Measurements from ENCODE around the gene MTTP.

The MTTP gene

GRCh38 chr4:99622341-99622740 lies 47.7 kb downstream of the MTTP start:
- no peak for DNase-seq (ENCODE audit: extremely low spot score)
- CTCF ChIA-PET, result no interaction called here

GRCh38 chr4:99624141-99624719 lies 49.6 kb downstream of the MTTP start:
- DNase-seq (ENCODE audit: extremely low spot score), result no peak
- ChIA-PET CTCF (no interaction called here), POLR2A (no interaction called here)
- TF ChIP-seq FOXM1 (IDR thresholded peaks at IDR 0.05; ENCODE audit: borderline replicate concordance) (no peak), TARDBP (IDR thresholded peaks at IDR 0.05) (no peak), FOXA1 (IDR thresholded peaks at IDR 0.05) (no peak), ZNF384 (IDR thresholded peaks at IDR 0.05) (no peak), L3MBTL2 (conservative IDR thresholded peaks at IDR 0.05) (no peak), LEF1 (IDR thresholded peaks at IDR 0.05; ENCODE audit: borderline replicate concordance) (no peak), ELF4 (IDR thresholded peaks at IDR 0.05) (no peak), HDGF (IDR thresholded peaks at IDR 0.05; ENCODE audit: borderline replicate concordance) (no peak), FOXK2 (IDR thresholded peaks at IDR 0.05) (no peak)

More at GRCh38 chr4:99622341-99622740, 47.7 kb downstream of the MTTP start:
- POLR2A ChIA-PET, result no interaction called here
- no peak for TF ChIP-seq ARNT (IDR thresholded peaks at IDR 0.05)
- TF ChIP-seq ZNF384 (IDR thresholded peaks at IDR 0.05), result no peak
- TF ChIP-seq HDGF (IDR thresholded peaks at IDR 0.05; ENCODE audit: borderline replicate concordance), result no peak
- TF ChIP-seq PKNOX1 (IDR thresholded peaks at IDR 0.05), result no peak
- no peak for TF ChIP-seq ELF4 (IDR thresholded peaks at IDR 0.05)
- no peak for TF ChIP-seq SP1 (IDR thresholded peaks at IDR 0.05)
- TF ChIP-seq BHLHE40 (IDR thresholded peaks at IDR 0.05; ENCODE audit: borderline replicate concordance), result no peak
- no peak for TF ChIP-seq CTBP1 (IDR thresholded peaks at IDR 0.05; ENCODE audit: borderline replicate concordance)
- TF ChIP-seq SUZ12 (IDR thresholded peaks at IDR 0.05), result no peak
- no peak for TF ChIP-seq FOXA1 (IDR thresholded peaks at IDR 0.05)
- no peak for TF ChIP-seq NFRKB (IDR thresholded peaks at IDR 0.05)
- no peak for TF ChIP-seq FOXK2 (IDR thresholded peaks at IDR 0.05)
- no peak for TF ChIP-seq FOXM1 (IDR thresholded peaks at IDR 0.05; ENCODE audit: borderline replicate concordance)

GRCh38 chr4:99625369-99625768 lies 50.7 kb downstream of the MTTP start:
- POLR2A ChIA-PET, result no interaction called here
- CTCF ChIA-PET, result no interaction called here
- no peak for TF ChIP-seq FOXA1 (IDR thresholded peaks at IDR 0.05)
- TF ChIP-seq L3MBTL2 (conservative IDR thresholded peaks at IDR 0.05), result no peak
- no peak for TF ChIP-seq ARNT (IDR thresholded peaks at IDR 0.05)
- TF ChIP-seq PKNOX1 (IDR thresholded peaks at IDR 0.05), result no peak
- no peak for TF ChIP-seq HDGF (IDR thresholded peaks at IDR 0.05; ENCODE audit: borderline replicate concordance)
- TF ChIP-seq TARDBP (IDR thresholded peaks at IDR 0.05), result no peak
- no peak for TF ChIP-seq FOXK2 (IDR thresholded peaks at IDR 0.05)
- no peak for TF ChIP-seq LEF1 (IDR thresholded peaks at IDR 0.05; ENCODE audit: borderline replicate concordance)
- TF ChIP-seq BHLHE40 (IDR thresholded peaks at IDR 0.05; ENCODE audit: borderline replicate concordance), result no peak
- no peak for TF ChIP-seq SP1 (IDR thresholded peaks at IDR 0.05)
- no peak for TF ChIP-seq FOXM1 (IDR thresholded peaks at IDR 0.05; ENCODE audit: borderline replicate concordance)
- no peak for TF ChIP-seq ZNF384 (IDR thresholded peaks at IDR 0.05)
- no peak for TF ChIP-seq ELF4 (IDR thresholded peaks at IDR 0.05)
- no peak for TF ChIP-seq CTBP1 (IDR thresholded peaks at IDR 0.05; ENCODE audit: borderline replicate concordance)
- no peak for DNase-seq (ENCODE audit: extremely low spot score)

GRCh38 chr4:99628040-99628439 lies 53.4 kb downstream of the MTTP start:
- CTCF ChIA-PET, result interaction anchor here (0.7 kb wide), 1 partner anchor 16 kb away, joined by 3 read pairs; no protein-coding TSS in a partner anchor
- no peak for DNase-seq (ENCODE audit: extremely low spot score)
- TF ChIP-seq ZNF384 (IDR thresholded peaks at IDR 0.05) (no peak), HDGF (IDR thresholded peaks at IDR 0.05; ENCODE audit: borderline replicate concordance) (no peak), BHLHE40 (IDR thresholded peaks at IDR 0.05; ENCODE audit: borderline replicate concordance) (no peak), NFRKB (IDR thresholded peaks at IDR 0.05) (no peak), SUZ12 (IDR thresholded peaks at IDR 0.05) (no peak), ELF4 (IDR thresholded peaks at IDR 0.05) (no peak), TARDBP (IDR thresholded peaks at IDR 0.05) (no peak), FOXM1 (IDR thresholded peaks at IDR 0.05; ENCODE audit: borderline replicate concordance) (no peak), LEF1 (IDR thresholded peaks at IDR 0.05; ENCODE audit: borderline replicate concordance) (no peak), PKNOX1 (IDR thresholded peaks at IDR 0.05) (no peak), CTBP1 (IDR thresholded peaks at IDR 0.05; ENCODE audit: borderline replicate concordance) (no peak), FOXK2 (IDR thresholded peaks at IDR 0.05) (no peak), L3MBTL2 (conservative IDR thresholded peaks at IDR 0.05) (no peak), FOXA1 (IDR thresholded peaks at IDR 0.05) (no peak), ARNT (IDR thresholded peaks at IDR 0.05) (no peak), SP1 (IDR thresholded peaks at IDR 0.05) (no peak)

GRCh38 chr4:99629962-99630554 lies 55.4 kb downstream of the MTTP start:
- TF ChIP-seq SUZ12 (IDR thresholded peaks at IDR 0.05) (no peak), SP1 (IDR thresholded peaks at IDR 0.05) (no peak), CTBP1 (IDR thresholded peaks at IDR 0.05; ENCODE audit: borderline replicate concordance) (no peak), ELF4 (IDR thresholded peaks at IDR 0.05) (no peak), ZNF384 (IDR thresholded peaks at IDR 0.05) (no peak), BHLHE40 (IDR thresholded peaks at IDR 0.05; ENCODE audit: borderline replicate concordance) (no peak), TARDBP (IDR thresholded peaks at IDR 0.05) (no peak), LEF1 (IDR thresholded peaks at IDR 0.05; ENCODE audit: borderline replicate concordance) (no peak), FOXA1 (IDR thresholded peaks at IDR 0.05) (no peak), NFRKB (IDR thresholded peaks at IDR 0.05) (no peak), L3MBTL2 (conservative IDR thresholded peaks at IDR 0.05) (no peak), HDGF (IDR thresholded peaks at IDR 0.05; ENCODE audit: borderline replicate concordance) (no peak), FOXK2 (IDR thresholded peaks at IDR 0.05) (no peak), PKNOX1 (IDR thresholded peaks at IDR 0.05) (no peak), FOXM1 (IDR thresholded peaks at IDR 0.05; ENCODE audit: borderline replicate concordance) (no peak), ARNT (IDR thresholded peaks at IDR 0.05) (no peak)
- ChIA-PET POLR2A (no interaction called here), CTCF (no interaction called here)
- no peak for DNase-seq (ENCODE audit: extremely low spot score)

More at GRCh38 chr4:99628040-99628439, 53.4 kb downstream of the MTTP start:
- POLR2A ChIA-PET, result no interaction called here
